Measurements from ENCODE around the gene CALHM2.

DNA sequence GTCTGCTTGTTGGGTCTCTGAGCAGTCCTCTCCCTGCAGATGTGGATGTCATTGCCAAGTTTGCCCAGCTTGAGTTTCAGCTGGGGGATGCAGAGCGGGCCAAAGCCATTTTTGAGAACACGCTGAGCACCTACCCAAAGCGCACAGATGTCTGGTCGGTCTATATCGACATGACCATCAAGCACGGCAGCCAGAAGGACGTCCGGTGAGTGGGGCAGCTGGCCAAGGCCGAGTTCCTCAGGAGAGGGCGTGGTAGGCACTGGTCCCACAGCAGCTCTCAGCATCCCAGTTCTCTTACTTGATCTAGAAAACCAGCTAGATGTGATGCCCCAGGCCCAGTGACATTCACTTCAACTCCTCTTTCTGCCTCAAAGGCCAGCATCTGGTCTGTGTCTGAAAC lies 7.7 kb downstream of the CALHM2 start:
- TF ChIP-seq MAFK (IDR thresholded peaks at IDR 0.05; ENCODE audit: low read depth, low read length), result no peak
- TF ChIP-seq CTCF (conservative IDR thresholded peaks at IDR 0.05; ENCODE audit: low read depth, low read length), result no peak
- TF ChIP-seq RCOR1 (IDR thresholded peaks at IDR 0.05; ENCODE audit: insufficient replicate concordance, low read length), result no peak
- TF ChIP-seq NFE2L2 (IDR thresholded peaks at IDR 0.05; ENCODE audit: low read depth, low read length), result no peak
- TF ChIP-seq CEBPB (IDR thresholded peaks at IDR 0.05; ENCODE audit: low read depth, low read length), result no peak
- TF ChIP-seq POLR2A (IDR thresholded peaks at IDR 0.05; ENCODE audit: low read depth, low read length), result no peak
- no peak for TF ChIP-seq MAZ (IDR thresholded peaks at IDR 0.05; ENCODE audit: borderline replicate concordance, low read depth, low read length)
- TF ChIP-seq, protein P1, sequence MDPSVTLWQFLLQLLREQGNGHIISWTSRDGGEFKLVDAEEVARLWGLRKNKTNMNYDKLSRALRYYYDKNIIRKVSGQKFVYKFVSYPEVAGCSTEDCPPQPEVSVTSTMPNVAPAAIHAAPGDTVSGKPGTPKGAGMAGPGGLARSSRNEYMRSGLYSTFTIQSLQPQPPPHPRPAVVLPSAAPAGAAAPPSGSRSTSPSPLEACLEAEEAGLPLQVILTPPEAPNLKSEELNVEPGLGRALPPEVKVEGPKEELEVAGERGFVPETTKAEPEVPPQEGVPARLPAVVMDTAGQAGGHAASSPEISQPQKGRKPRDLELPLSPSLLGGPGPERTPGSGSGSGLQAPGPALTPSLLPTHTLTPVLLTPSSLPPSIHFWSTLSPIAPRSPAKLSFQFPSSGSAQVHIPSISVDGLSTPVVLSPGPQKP (IDR thresholded peaks at IDR 0.05; ENCODE audit: borderline replicate concordance, low read depth, low read length), result no peak
- TF ChIP-seq FOS (IDR thresholded peaks at IDR 0.05; ENCODE audit: low read depth, low read length), result no peak
